H9 (cell line): ENCODE measurements around the gene NLGN4X. TPM values are rescaled to one million over a fixed set of nuclear protein-coding genes. Genes with fewer than 3 reads are reported as not detected.

Experiments
- DNase-seq: peaks from one replicate; pipeline ENCODE4 v3.0.0-alpha.2; 2017
- H2AFZ ChIP-seq: one replicate; pipeline ENCODE4 v1.6.1; 2013; ENCODE audit warnings: mild to moderate bottlenecking, low read length, control low read depth, moderate library complexity
- H2AK5ac ChIP-seq: 2 replicates; pipeline ENCODE4 v1.6.1; 2013; ENCODE audit warnings: low read length, control low read depth, mixed read lengths; ENCODE audit not compliant: insufficient read length
- H2BK120ac ChIP-seq: one replicate; pipeline ENCODE4 v1.6.1; 2013; ENCODE audit warnings: low read depth, mild to moderate bottlenecking, low read length, control low read depth, inconsistent platforms; ENCODE audit not compliant: poor library complexity, severe bottlenecking
- H2BK12ac ChIP-seq: 2 replicates; pipeline ENCODE4 v1.6.1; 2013; ENCODE audit warnings: low read length, control low read depth, mixed read lengths, low read depth; ENCODE audit not compliant: insufficient read length
- H2BK15ac ChIP-seq: 2 replicates; pipeline ENCODE4 v1.6.1; 2013; ENCODE audit warnings: low read depth, low read length, control low read depth
- H2BK20ac ChIP-seq: one replicate; pipeline ENCODE4 v1.6.1; 2013; ENCODE audit warnings: low read depth, mild to moderate bottlenecking, low read length, control low read depth, inconsistent platforms; ENCODE audit not compliant: poor library complexity, severe bottlenecking
- H2BK5ac ChIP-seq: 2 replicates; pipeline ENCODE4 v1.6.1; 2013; ENCODE audit warnings: low read length, control low read depth, mixed read lengths; ENCODE audit not compliant: insufficient read length
- H3K14ac ChIP-seq: 2 replicates; pipeline ENCODE4 v1.6.1; 2013; ENCODE audit warnings: low read length, control low read depth; ENCODE audit not compliant: insufficient read depth
- H3K18ac ChIP-seq: 2 replicates; pipeline ENCODE4 v1.6.1; 2013; ENCODE audit warnings: low read depth, mild to moderate bottlenecking, mixed read lengths, low read length, control low read depth; ENCODE audit not compliant: insufficient read length
- H3K23ac ChIP-seq: 2 replicates; pipeline ENCODE4 v1.6.1; 2013; ENCODE audit warnings: low read length, control low read depth, mixed read lengths, low read depth; ENCODE audit not compliant: insufficient read length
- H3K23me2 ChIP-seq: 2 replicates; pipeline ENCODE4 v1.6.1; 2013; ENCODE audit warnings: low read depth, mild to moderate bottlenecking, mixed read lengths, low read length, control low read depth; ENCODE audit not compliant: insufficient read length, poor library complexity, severe bottlenecking
- H3K27ac ChIP-seq: 2 replicates; pipeline ENCODE4 v1.5.1; 2013; ENCODE audit warnings: low read length, control low read depth, mixed read lengths, low read depth; ENCODE audit not compliant: insufficient read length
- H3K27me3 ChIP-seq: 2 replicates; pipeline ENCODE4 v1.6.1; 2013; ENCODE audit warnings: low read length, control low read depth, inconsistent platforms; ENCODE audit not compliant: insufficient read depth
- H3K4ac ChIP-seq: 2 replicates; pipeline ENCODE4 v1.6.1; 2013; ENCODE audit warnings: low read depth, mild to moderate bottlenecking, control low read depth, inconsistent platforms, low read length, moderate library complexity
- H3K4me1 ChIP-seq: 2 replicates; pipeline ENCODE4 v1.6.1; 2013; ENCODE audit warnings: low read length, control low read depth, inconsistent platforms; ENCODE audit not compliant: insufficient read depth
- H3K4me2 ChIP-seq: 2 replicates; pipeline ENCODE4 v1.6.1; 2013; ENCODE audit warnings: low read length, control low read depth, mixed read lengths; ENCODE audit not compliant: insufficient read length, insufficient read depth
- H3K56ac ChIP-seq: 2 replicates; pipeline ENCODE4 v1.6.1; 2013; ENCODE audit warnings: low read depth, mild to moderate bottlenecking, mixed read lengths, low read length, control low read depth; ENCODE audit not compliant: insufficient read length
- H3K79me1 ChIP-seq: 2 replicates; pipeline ENCODE4 v1.6.1; 2013; ENCODE audit warnings: low read depth, mild to moderate bottlenecking, moderate library complexity, low read length, control low read depth, inconsistent platforms; ENCODE audit not compliant: insufficient read depth, poor library complexity, severe bottlenecking
- H3K79me2 ChIP-seq: 2 replicates; pipeline ENCODE4 v1.6.1; 2013; ENCODE audit warnings: low read length, control low read depth, inconsistent platforms; ENCODE audit not compliant: insufficient read depth
- H3K9ac ChIP-seq: 2 replicates; pipeline ENCODE4 v1.6.1; 2013; ENCODE audit warnings: low read length, control low read depth, mixed read lengths; ENCODE audit not compliant: insufficient read length; ENCODE audit errors: extremely low read depth
- H3K9me3 ChIP-seq: one replicate; pipeline ENCODE4 v1.6.1; 2013; ENCODE audit warnings: low read depth, low read length, inconsistent platforms; ENCODE audit not compliant: control insufficient read depth
- H3T11ph ChIP-seq: one replicate; pipeline ENCODE4 v1.6.1; 2013; ENCODE audit warnings: mild to moderate bottlenecking, low read length, control low read depth, inconsistent platforms
- H4K20me1 ChIP-seq: one replicate; pipeline ENCODE4 v1.6.1; 2013; ENCODE audit not compliant: control insufficient read depth, insufficient read length, insufficient read depth
- H4K5ac ChIP-seq: 2 replicates; pipeline ENCODE4 v1.6.1; 2013; ENCODE audit warnings: low read depth, mild to moderate bottlenecking, mixed read lengths, low read length, control low read depth; ENCODE audit not compliant: insufficient read length
- H4K8ac ChIP-seq: replicated peaks from 2 replicates; pipeline ENCODE4 v1.6.1; 2013; ENCODE audit warnings: low read length, control low read depth, mixed read lengths, low read depth; ENCODE audit not compliant: insufficient read length
- H4K91ac ChIP-seq: 2 replicates; pipeline ENCODE4 v1.6.1; 2013; ENCODE audit warnings: low read depth, mild to moderate bottlenecking, moderate library complexity, mixed read lengths, low read length, control low read depth; ENCODE audit not compliant: insufficient read length
- H3K27ac Mint-ChIP-seq, 3 experiments: 2 replicates in 2 of 3; 3 replicates in 1 of 3; pipeline ENCODE4 v1.8.0; 2020 to 2021; ENCODE audit warnings: mixed read lengths in 3 of 3, mild to moderate bottlenecking in 1 of 3, moderate library complexity in 1 of 3
- H3K27me3 Mint-ChIP-seq: 2 replicates; pipeline ENCODE4 v1.8.0; 2021; ENCODE audit warnings: low read depth, mild to moderate bottlenecking, moderate library complexity, mixed read lengths
- H3K36me3 Mint-ChIP-seq, 3 experiments: 2 replicates in 2 of 3; 3 replicates in 1 of 3; pipeline ENCODE4 v1.8.0; 2020 to 2021; ENCODE audit warnings: low read depth in 3 of 3, mixed read lengths in 3 of 3; ENCODE audit not compliant: insufficient read depth in 1 of 3
- H3K4me1 Mint-ChIP-seq, 2 experiments: 2 replicates each; pipeline ENCODE4 v1.8.0; 2020; ENCODE audit warnings: mixed read lengths in 2 of 2
- H3K4me3 Mint-ChIP-seq, 2 experiments: 2 replicates in 1 of 2; 3 replicates in 1 of 2; pipeline ENCODE4 v1.8.0; 2020 to 2021; ENCODE audit warnings: mild to moderate bottlenecking in 2 of 2, mixed read lengths in 2 of 2, moderate library complexity in 1 of 2
- H3K9me3 Mint-ChIP-seq, 2 experiments: 2 replicates in 1 of 2; 3 replicates in 1 of 2; pipeline ENCODE4 v1.8.0; 2020; ENCODE audit warnings: mild to moderate bottlenecking in 2 of 2, mixed read lengths in 2 of 2, moderate library complexity in 1 of 2
- WGBS: extraction: QIAGEN DNeasy Blood & Tissue Kit; methylation state at CpG from one replicate; pipeline ENCODE4 v1.1.7; 2013; ENCODE audit warnings: missing lambda C conversion rate, low lambda C conversion rate, mixed read lengths; ENCODE audit not compliant: insufficient read length; ENCODE audit errors: extremely low coverage; 5-methylcytosine and 5-hydroxymethylcytosine counted together
- total RNA-seq: library from RNA; stranded (reverse); gene quantifications from 2 replicates; pipeline ENCODE4 v1.2.1, GENCODE V29; 2021
- TF ChIP-seq, protein P1 (sequence below): fragments of 200-600 bp; sonication (generic); conservative IDR thresholded peaks from 3 replicates; pipeline ENCODE4 v1.8.0; 2021; ENCODE audit warnings: antibody characterized with exemption, mild to moderate bottlenecking

NLGN4X gene
- total RNA-seq, 1 experiment from 2014 or later, result 111 TPM

DNA sequence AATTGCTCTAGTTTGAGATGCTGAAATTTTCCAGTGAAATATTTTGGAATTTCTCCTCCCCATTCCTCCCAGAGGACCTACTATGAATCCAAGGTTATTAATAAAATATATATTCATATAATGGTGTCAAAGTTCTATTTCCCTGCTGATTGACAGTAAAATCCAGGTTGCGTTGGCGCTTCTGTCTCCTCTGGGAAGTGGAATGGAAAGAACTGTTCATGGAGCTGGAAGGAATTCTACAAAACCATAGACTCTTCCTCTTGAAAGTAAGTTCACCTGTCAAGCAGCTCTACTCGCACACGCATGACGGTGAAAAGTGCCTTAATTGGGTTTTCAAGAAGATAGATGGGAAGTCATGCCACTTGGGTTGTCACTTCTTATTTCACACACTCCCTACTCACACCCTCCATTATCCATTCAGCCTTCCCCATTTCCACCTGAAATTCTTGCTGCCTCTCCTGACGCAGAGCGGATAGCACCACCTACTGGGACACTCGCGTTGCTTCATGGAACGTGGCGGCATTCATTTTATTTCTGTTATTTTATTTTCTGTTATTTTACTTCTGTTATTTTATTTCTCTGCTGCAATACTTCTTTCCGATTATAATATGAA, 351.6 kb downstream of the NLGN4X start:
- Histone ChIP-seq H3K4me1 (peaks cover 9% of the 10 kb centered on the region; the same call in 1 of the 2 replicates), H4K8ac (no peak overlapping the region), H4K5ac (no peak overlapping the region), H4K91ac (no peak overlapping the region), H3K9ac (no peak overlapping the region), H2AFZ (no peak overlapping the region), H2BK120ac (no peak overlapping the region), H3K4ac (no peak overlapping the region), H2BK5ac (no peak overlapping the region), H3K9me3 (no peaks in the 10 kb centered on the region), H3K56ac (no peak overlapping the region), H3T11ph (no peak overlapping the region), H2AK5ac (no peak overlapping the region), H3K27ac (no peak overlapping the region), H2BK12ac (no peak overlapping the region), H3K4me2 (no peak overlapping the region), H3K23ac (no peak overlapping the region), H3K14ac (no peak overlapping the region), H3K23me2 (no peaks in the 10 kb centered on the region), H3K18ac (no peak overlapping the region), H4K20me1 (no peaks in the 10 kb centered on the region), H2BK20ac (no peak overlapping the region), H2BK15ac (no peak overlapping the region), H3K27me3 (no peaks in the 10 kb centered on the region), H3K79me2 (no peaks in the 10 kb centered on the region), H3K79me1 (no peaks in the 10 kb centered on the region)
- peak; percentile 40 for DNase-seq
- Mint-ChIP-seq H3K27ac (no peak overlapping the region), H3K9me3 (no peaks in the 10 kb centered on the region), H3K36me3 (no peaks in the 10 kb centered on the region; a peak in 1 of 7 replicates), H3K4me3 (no peak overlapping the region), H3K4me1 (peaks cover 32 to 43% of the 10 kb centered on the region in 2 experiments), H3K27me3 (no peaks in the 10 kb centered on the region)
- WGBS, result no CpG with 5 or more reads among the region's 12 CpGs
- TF ChIP-seq, protein P1, sequence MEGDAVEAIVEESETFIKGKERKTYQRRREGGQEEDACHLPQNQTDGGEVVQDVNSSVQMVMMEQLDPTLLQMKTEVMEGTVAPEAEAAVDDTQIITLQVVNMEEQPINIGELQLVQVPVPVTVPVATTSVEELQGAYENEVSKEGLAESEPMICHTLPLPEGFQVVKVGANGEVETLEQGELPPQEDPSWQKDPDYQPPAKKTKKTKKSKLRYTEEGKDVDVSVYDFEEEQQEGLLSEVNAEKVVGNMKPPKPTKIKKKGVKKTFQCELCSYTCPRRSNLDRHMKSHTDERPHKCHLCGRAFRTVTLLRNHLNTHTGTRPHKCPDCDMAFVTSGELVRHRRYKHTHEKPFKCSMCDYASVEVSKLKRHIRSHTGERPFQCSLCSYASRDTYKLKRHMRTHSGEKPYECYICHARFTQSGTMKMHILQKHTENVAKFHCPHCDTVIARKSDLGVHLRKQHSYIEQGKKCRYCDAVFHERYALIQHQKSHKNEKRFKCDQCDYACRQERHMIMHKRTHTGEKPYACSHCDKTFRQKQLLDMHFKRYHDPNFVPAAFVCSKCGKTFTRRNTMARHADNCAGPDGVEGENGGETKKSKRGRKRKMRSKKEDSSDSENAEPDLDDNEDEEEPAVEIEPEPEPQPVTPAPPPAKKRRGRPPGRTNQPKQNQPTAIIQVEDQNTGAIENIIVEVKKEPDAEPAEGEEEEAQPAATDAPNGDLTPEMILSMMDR, result peak; percentile 89
